Measurements from ENCODE around the gene HIVEP3.

The HIVEP3 gene

DNA sequence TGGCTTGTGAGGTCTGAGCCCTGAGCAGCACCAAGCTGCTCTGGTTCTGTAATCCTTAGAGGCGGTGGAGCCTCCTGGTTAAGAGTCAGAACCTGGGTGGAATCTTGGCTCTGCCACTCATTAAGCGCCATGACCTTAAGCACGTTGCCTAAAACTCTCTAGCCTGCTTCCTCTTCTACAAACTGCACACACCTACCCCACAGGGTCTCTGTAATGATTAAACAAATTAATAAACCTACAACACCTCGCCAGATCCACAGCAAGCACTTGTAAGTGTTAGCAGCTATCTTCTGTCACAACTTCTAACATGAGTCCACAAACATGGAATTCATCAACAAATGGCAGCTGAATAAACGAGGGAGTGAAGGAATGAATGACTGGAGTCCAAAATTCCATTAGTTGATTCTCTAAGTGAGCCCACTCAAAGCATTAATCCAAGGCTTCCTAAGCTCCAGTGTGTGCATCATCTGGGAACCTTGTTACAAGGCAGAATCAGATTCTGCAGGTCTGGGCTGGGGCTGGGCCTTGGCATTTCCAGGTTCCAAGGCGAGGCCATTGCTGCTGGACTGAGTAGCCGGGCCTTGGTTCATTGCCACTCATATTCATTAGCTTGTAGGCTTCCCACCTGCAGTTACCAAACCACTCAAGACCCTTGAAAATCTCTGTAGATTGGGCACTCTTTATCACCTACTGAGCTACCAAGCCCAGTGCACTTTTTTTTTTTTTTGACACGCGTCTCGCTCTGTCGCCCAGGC is 168.6 kb downstream of the HIVEP3 start:
- no peak for DNase-seq

DNA sequence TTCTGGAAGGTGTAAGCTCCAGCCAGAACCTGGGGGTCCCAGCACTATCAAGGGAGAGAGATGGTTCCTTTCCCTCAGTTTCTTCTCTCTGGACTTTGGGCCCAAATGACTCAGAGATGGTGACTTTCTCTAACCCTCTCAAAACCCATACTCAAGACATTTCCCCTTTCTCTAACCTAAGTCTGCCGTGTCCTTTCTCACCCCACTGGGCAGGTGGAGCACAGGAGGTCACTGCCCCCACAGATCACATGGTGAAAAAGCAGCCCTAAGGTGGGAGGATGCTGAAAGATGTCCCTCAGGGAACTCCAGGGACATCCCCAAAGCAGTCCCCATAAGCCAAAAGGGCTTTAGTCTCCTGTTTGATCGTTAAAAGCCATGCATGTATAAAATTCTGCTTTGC is 173.7 kb downstream of the HIVEP3 start:
- no peak for DNase-seq

DNA sequence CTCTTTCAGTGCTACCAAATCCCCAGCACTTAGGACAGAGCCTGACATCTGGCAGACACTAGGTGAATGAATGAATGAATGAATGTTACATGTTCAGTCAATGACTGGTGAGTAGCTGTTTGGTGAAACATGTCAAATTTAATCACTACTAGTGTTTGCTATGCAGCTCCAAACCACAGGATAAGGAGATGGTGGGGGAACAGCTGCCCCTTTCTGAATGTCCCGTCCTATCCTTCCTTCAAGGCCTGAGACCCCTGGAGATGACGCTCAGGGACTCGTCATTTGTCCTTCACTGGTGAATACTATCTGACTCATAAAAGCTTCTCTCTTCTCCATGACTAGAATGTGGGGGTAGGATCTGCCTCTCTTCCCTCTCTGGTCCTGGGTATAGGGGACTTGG is 175.4 kb downstream of the HIVEP3 start:
- no peak for DNase-seq

DNA sequence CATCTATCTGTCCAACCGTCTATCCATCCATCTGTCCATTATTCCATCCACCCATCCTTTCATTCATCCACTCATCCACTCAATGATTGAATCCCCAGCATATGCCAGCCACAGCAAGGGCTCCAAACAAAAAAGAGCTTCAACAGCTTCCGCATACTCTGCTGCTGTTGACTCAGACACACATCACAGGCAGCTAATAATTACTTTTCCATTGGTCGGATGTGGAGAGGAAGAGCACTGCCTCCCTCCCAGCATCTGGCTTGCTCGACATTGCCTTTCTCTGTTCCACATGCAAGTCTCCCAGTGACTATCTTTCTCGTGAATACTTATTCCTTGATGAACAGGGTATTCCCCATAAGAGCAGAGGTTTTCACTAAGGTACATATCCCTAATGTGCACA is 176.5 kb downstream of the HIVEP3 start:
- no peak for DNase-seq

DNA sequence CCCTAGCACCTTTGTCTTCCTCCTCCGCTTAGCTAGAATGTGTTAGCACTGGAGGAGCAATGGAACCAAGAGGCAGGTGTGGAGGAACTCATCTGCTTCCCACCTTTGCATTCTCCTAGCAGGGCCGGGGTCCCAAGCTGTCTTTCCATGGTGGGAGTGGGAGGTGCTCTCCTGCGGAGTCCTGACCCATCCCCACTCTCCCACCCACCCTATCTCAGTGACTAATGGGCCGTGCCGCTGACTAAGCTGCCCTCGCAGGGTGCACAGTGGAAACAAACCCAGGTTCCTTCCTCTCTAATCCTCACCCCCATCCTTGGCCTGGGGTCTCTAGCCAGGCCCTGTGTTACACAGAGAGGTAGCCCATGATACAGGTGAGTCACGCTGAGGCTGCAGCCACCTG is 177.5 kb downstream of the HIVEP3 start:
- peak; percentile 22 for DNase-seq

DNA sequence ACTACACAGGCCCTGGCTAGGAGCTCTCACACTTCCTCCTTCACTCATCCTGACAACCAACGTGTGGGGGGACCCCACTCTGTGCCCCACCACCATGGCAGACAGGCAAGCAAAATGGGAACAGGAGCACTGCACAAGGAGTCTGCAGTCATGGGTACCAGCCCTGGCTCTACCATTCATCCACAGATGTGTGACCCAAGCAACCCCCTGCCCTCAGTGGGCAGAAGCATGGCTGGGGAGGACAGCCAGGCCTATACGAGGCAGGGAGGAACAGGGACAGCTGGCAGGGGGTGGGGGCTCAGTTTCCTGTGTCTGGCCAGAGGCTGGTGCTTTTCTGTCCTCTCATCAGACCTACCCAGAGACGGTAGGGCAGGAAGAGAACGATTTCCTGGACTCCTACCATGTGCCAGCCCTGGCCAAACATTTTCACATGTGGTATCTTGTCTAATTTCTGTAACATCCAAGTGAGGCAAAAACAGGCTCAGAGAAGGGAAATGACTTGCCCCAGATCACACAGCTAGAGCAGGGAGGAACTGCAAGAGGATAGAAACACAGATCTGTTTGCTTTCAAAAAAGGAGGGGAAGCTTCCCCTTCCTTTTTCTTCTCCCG is 178.0 kb downstream of the HIVEP3 start:
- DNase-seq, result no peak

DNA sequence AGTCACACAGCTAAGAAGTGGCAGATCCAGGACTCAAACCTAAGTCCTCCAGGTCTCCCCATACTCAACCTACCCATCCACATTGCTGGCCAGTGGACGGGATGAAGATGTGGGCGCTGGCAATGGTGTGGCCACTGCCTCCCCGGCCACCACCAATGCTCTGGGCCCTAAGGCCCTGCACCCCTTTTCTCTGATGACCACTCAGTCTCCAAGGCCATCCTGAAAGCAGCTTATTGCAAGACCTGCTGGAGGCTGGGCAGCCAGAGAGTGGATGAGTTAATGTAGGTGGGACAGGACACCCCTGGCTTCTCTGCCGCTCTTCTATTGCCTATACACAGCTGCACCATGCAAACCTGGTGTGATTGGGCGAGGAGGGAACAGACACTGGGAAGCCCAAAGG is 178.7 kb downstream of the HIVEP3 start:
- DNase-seq, result no peak

DNA sequence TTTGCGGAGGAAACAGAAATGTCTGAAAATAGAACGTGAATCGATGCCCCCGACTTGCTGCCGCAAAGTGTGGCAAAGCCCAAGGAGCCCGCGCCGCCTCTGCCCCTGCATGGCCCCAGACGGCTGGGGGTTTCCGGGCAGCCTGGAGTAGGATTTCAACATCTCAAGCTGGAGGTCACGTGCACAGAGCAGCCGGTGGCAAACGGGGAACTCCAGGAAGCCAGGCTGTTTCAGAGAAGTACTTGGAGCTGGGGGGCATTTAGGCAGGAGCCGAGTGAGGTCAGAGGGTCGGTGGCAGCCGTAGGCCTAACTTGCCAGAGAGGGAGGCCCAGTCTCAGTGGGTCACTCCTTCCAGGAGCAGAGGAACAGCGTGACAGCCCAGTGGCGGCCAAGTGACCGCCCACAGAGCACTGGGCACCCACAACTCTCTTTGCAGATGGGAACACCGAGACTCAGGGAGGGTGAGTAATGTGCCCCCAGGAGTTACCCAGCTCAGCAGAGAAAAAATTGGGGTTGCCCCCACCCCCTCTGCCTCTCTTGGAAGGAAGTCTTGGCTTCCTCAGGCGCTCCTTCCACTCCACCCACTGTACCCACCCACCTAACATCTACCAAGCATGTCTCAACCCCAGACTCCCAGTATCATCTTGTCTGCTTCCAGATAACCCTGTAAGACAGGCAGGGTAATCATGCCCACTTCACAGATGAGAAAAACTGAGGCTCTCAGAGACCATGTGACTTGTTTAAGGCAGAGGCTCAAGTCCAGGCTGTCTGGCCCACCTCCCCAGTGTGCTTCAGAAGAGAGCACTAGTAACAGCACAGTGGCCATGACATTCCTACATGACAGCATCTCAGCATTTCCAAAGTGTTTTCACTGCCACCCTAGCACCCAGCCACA is 179.4 kb downstream of the HIVEP3 start:
- peak; percentile 88 for DNase-seq

DNA sequence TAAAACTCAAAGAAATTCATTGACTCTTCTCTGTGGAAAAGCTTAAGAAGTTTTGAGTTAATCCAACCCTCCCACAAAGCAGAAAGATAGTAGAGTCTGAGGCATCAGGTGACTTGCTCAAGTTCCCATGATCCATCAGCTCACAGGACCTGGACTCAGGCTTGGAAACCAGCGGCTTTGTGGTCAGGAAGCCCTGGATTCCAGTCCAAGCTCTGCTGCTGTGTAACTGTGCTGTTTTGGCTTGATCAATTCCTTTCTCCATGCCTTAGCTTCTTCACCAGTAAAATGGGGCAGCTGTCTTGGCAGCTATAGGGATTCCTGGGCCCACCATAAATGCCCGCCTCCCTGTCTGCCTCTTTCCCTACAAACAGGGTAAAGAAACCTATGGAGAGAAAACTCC is 180.2 kb downstream of the HIVEP3 start:
- DNase-seq, result no peak

DNA sequence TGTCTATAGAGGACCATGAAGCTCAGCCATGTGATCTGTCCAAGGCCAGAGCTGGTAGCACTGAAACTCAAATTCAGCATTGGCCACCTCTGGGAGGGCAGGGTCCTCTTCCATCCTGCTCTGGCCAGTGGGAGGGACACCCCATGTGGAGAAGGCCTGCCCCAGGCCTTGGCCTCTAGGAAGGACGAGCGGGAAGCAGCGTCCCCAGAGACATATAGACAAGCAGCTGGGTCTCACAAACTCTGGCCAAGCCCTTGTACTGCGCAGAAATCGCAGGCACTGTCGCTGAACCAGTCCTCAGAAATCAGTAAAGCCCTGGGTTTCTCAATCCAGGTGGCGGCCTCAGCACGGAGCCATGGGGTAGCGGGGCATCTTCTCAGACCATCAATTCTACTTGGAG is 180.7 kb downstream of the HIVEP3 start:
- DNase-seq, result no peak

DNA sequence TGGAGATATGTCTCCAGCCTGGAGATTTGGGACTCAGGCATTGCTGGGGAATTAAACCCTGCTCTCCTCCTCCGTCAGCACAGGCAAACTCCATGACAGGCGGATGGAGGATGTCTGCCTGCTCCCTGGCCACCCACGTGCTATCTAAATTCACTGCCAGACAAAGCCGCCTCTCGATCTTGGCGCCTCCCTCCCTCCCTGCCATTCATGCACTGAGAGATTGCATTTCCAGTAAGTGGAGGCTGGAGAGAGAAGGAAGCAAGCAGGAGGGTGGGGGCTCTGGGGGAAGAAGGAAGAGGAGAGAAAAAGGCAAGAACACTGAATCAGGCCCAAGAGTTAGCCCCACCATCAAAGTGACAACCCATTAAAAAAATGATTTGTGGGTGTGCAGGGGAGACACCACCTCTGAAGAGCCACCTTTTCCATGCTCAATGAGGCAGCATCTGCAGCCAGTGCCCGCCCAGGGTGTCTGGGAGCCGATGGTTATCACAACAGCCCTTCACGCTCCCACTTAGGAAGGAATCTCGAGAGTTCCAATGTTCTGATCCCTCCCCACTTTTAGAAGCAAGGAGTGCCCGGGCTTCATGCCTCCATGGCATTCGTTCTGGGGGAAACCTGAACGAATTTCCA is 183.0 kb downstream of the HIVEP3 start:
- no peak for DNase-seq

DNA sequence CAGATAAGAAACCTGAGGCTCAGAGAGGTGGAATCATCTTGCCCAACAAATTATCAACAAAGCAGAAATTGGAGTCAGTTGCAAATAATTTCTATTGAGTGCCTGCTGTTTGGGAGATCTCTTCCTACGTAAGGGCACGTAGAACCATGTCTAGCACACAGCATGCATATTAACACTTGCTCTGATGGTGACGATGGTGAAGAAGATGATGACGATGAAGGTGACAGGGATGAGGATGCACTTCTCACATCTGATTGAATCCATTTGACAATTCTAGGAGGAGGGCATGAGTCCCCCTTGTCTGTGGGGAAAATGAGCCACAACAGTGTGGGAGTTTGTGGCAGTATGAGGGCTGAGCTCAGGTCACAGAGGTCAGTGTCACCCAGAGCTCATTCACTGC is 183.6 kb downstream of the HIVEP3 start:
- DNase-seq, result no peak

DNA sequence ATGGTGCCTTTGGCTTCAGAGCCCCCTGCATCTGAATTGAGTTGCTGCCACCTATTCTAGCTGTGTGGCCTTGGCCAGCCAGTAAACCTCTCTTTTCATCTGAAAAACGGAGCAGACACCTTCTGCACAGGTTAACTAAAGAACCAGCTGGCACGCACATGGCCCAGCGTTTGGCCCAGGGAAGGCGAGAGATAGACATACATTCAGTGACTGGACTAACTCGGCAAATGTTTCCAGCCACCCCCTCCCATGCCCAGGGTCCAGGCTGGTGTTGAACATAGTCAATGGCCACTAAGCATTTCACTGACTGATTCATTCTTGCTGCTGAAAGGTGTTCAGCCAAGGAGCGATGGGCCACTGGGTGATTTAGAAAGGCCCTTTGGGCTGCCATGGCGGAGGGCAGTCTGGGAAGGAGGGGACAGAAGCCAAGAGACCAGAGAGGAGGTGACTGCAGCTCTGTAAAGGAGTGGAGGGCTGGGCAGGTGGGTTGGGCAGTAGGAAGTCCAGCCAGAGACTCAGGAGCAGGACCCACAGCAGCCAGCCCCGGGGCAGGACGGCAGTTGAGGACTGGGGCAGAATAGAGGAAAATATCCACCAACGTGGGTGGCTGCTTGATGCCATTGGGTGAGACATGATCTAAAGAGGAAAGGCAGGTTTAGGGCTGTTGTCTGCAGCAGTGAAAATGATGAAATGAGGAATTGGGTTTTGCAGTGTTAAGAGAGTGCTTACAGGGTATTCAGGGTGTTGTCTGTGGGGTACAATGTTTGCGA is 184.3 kb downstream of the HIVEP3 start:
- DNase-seq, result no peak

DNA sequence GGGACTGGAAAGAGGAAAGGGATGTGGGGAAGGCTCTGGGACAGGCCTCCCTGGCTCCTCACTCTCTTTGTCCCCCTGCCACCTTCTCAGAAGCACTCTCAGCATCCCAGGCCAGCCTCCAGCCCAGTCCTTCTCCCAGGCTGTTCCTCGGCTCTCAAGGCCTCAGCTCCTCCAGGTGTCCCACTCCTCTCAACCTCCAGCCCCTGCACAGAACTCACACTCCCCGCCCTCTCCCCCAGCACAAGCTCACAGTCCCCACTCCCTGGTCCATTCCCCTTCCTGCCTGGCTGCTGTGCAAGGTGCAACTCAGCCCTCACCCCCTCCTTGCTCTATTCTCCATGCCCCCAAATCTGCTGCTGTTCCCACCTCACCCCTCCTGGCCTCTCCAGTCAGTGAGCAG is 185.0 kb downstream of the HIVEP3 start:
- no peak for DNase-seq

DNA sequence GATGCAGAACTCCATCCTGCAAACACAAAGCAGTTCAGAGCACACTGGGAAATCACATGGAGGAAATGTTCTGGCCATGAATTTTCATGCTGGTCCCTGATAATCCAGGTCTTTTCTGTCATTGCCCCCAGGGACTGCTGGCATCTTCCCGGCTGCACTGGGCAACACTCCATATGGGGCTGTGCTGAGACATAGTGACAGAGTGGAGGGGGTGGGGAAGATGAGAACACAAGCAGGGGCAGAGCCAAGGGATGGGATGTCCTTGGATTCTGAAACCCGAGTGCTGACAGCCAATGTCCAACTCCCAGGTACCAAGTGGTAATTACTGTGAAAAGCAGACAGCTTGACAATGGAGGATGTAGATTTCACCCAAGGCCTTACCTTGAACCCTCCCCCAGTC is 185.7 kb downstream of the HIVEP3 start:
- DNase-seq, result no peak

DNA sequence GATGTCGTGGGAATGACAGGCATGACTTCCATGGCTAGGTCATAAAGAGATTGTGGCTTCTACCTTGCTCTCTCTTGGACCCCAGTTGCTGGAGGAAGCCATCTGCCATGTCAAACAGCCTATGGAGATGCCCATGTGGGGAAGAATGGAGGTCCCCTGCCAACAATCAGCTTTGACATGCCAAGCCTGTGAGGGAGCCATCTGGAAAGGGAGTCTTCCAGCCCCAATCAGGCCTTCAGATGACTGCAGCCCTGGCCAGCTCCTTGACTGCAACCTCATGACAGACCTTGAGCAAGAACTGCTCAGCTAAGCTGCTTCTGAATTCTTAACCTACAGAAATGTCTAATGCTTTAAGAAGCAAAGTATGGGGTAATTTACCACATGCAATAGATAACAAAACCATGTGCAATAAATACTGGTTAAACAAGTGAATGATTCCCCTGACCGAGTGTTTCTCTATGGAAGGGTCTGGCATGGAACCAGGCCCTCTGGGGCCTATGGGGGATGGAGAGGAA is 187.1 kb downstream of the HIVEP3 start:
- DNase-seq, result no peak

DNA sequence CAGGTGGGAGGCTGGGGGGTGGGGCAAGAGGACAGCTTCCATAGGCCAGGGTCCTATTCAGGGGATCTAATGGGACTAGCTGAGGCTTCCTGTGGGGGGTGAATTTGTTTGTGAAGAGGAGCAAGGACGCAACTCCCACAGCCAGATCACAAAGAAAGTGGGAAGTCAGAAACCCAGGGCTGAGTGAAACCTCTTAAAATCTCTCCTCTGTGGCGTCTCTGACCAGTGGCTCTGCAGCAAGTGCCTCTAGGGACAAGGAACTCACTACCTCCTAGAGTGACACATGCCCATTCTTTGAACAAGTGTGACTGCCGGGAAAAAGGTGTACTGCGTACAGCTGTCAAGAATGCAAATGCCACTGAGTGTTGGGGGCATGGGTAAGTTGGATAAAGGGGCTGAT is 187.9 kb downstream of the HIVEP3 start:
- no peak for DNase-seq

DNA sequence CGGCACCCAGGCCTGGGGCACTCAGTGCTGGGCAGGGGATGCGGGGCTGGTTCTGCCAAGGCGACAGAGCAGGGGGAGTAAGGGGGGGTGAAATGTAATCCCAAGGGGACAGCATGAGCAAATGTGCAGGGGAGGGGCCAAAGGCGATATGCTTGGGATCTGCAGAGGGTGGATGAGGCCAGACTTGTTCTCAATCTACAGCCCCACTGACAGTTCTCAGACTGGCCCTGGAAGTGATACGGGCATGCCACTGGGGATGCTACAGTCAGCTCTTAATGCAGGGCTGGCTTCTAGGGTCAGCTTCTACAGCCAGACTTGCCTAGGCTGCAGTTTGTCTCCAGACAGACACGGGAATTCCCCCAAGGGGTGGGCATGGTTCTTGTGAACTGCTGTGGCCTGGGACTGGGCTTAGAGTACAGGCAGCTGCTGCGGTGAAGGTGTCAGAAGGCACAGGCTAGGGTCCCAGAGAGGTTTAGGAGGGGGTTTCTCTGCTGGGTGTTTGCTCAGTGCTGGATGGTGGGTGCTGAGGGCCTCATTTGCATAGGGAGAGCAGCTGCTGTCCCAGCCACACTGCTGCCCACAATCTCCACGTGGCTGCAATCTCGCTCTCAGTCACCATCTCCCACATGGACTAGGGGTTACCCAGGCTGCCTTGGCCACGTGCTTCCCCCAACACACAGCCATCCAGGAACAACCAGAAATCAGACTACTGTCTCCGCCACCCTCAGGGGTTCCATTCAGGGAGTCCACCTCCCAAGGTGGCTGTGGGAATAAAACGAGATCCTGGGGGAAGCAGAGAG is 190.1 kb downstream of the HIVEP3 start:
- peak; percentile 62 for DNase-seq

DNA sequence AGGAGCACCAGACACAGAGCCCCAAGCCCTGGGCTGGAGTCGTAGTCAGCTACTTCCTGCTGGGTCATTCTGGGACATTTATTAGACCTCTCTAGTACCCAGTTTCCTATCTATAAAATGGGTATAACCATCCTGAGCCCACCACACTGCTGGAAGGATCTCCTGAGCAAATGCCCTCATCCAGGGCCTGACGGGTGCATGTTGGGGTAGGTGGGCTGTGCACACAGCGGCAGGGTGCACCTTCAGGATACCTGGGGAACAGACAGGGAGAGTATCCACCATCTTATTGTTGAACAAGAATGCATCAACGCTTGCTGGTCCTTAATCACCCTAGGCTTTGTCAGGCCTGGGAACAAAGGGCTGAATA is 191.0 kb downstream of the HIVEP3 start:
- no peak for DNase-seq

DNA sequence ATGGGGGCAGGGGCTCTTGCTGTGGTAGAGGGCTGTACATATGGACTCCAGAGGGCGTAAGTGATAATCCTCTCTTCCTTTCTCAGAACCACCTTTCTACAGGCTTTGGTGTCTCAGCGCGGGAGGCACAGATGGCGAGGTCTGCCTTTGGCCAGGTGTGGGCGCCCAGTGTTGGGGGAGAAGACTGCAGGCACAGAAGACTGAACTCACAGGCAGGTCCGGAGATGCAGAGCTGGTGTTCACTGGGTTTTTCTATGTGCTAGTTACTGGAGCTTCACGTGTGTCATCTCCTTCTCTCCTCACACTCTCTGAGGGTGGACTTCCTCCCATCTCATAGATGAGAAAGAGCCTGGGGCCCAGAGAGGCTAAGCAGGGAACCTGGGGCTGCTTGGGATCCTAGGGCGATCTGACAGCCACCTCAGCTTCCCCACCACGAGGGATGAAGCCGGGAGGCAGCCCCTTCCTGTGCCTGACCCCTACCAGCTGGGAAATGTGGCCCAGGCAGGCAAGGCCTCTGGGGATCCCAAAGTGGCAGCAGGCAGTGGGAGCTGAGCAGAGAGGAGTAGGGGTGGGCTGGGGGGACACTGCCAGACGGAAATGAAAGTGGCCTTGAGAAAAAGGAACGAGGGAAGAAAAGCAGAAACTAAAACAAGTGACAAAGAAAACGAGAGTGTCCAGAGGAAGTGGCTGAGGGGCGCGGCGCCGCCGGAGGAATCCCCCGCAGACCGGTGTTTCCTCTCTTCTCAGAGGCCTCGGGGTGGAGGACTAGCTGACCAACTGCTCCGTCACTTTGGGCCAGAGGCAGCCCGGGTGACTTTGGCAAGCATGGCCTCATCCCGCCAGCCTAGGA is 191.6 kb downstream of the HIVEP3 start:
- no peak for DNase-seq

DNA sequence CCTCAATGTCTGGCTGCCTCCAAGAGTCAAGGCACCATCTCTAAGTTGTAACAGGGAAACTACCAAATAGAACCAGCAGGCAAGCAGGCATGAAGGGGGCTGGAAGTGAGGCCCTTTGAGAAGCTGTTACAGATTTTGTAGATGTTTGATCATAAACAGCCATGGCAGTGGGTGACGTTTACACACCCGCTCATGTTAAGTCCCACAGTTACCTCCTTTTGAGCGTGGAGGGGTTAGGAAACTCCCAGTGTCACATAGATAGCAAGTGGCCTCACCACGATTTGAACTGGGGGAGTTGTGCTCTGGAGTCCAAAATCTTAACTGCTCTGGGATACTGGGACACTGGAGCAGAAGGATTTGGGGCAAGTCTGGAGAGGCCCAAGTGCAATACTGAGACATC is 192.4 kb downstream of the HIVEP3 start:
- DNase-seq, result no peak

Measured in stimulated activated naive CD4-positive, alpha-beta T cell treated with Interleukin-2 at 50 U/mL for 16 hours (primary cell).